Small intestine (tissue), 7 donors: ENCODE data around the gene CAB39L. TPM values are rescaled to one million over a fixed set of nuclear protein-coding genes. Genes with fewer than 3 reads are reported as not detected.

Experiments
- DNase-seq, 2 donors: peaks; one replicate each; pipeline versions ENCODE4 v3.0.0 to v3.0.0-alpha.2; 2013
- FAIRE-seq: peaks from 2 replicates; lab custom pipeline; 2012; peaks lifted over from hg19 to GRCh38; lab: Jason Lieb, UNC
- H3K27ac ChIP-seq, 3 donors: one replicate each; pipeline ENCODE4 v1.5.1; 2013; ENCODE audit warnings: low read length in 2 of 3, mild to moderate bottlenecking in 2 of 3, control low read depth in 1 of 3, inconsistent platforms in 1 of 3, low read depth in 1 of 3, moderate library complexity in 1 of 3
- H3K27me3 ChIP-seq, 3 donors: one replicate each; pipeline ENCODE4 v1.6.1; 2013; ENCODE audit warnings: low read length in 3 of 3, inconsistent platforms in 1 of 3; ENCODE audit not compliant: control insufficient read depth in 3 of 3, insufficient read depth in 3 of 3
- H3K36me3 ChIP-seq, 3 donors: one replicate each; pipeline ENCODE4 v1.6.1; 2013; ENCODE audit warnings: low read length in 3 of 3, inconsistent platforms in 1 of 3, low read depth in 1 of 3, mild to moderate bottlenecking in 1 of 3, moderate library complexity in 1 of 3; ENCODE audit not compliant: control insufficient read depth in 3 of 3, insufficient read depth in 2 of 3
- H3K4me1 ChIP-seq, 3 donors: one replicate each; pipeline ENCODE4 v1.6.1; 2013; ENCODE audit warnings: low read length in 2 of 3, inconsistent platforms in 1 of 3, low read depth in 1 of 3, mild to moderate bottlenecking in 1 of 3, moderate library complexity in 1 of 3; ENCODE audit not compliant: control insufficient read depth in 3 of 3, insufficient read depth in 2 of 3
- H3K4me3 ChIP-seq, 3 donors: one replicate each; pipeline ENCODE4 v1.5.1; 2013; ENCODE audit warnings: low read length in 3 of 3, control low read depth in 1 of 3, inconsistent platforms in 1 of 3, low read depth in 1 of 3, mild to moderate bottlenecking in 1 of 3, moderate library complexity in 1 of 3
- H3K9me3 ChIP-seq, 2 donors: one replicate each; pipeline ENCODE4 v1.6.1; 2013; ENCODE audit warnings: low read depth in 1 of 2, low read length in 1 of 2; ENCODE audit not compliant: control insufficient read depth in 2 of 2, insufficient read depth in 1 of 2
- WGBS, 3 donors: extraction: QIAGEN DNeasy Blood & Tissue Kit; methylation state at CpG; one replicate each; pipeline ENCODE4 v1.1.7; 2013; 5-methylcytosine and 5-hydroxymethylcytosine counted together
- polyA plus RNA-seq, 4 donors: library from polyadenylated mRNA; stranded (reverse) in 3 of 4; unstranded in 1 of 4; fragments of 200-250 nt in 3 of 4; fragments of 120-200 nt in 1 of 4; gene quantifications; one replicate each; pipeline versions ENCODE4 v1.2.1 to v1.2.3, GENCODE V29; 2013
- donor health status: healthy with polysubstance abuse.
- donor health status: control.
- donor health status: control.
- donor health status: Bipolar disorder and iron deficiency.
- donor health status: healthy.

CAB39L gene
- polyA plus RNA-seq, 4 donors, result 1.6 to 5.6 (median 3.7) TPM

- 91 to 95% (median 92%) methylated on average over 1 of the region's 1 CpG for WGBS, 3 donors
- H3K27ac ChIP-seq, result no peak overlapping the region
Observed at GRCh38 chr13:49464085-49464484, 20.2 kb upstream of the CAB39L start.

GRCh38 chr13:49459580-49459979, 15.7 kb upstream of the CAB39L start:
- Histone ChIP-seq H3K9me3 (peaks cover 0 to 22% of the 10 kb centered on the region in 2 donors), H3K27ac (no peak overlapping the region), H3K36me3 (peaks cover 8 to 14% (median 11%) of the 10 kb centered on the region in 3 donors), H3K27me3 (no peaks in the 10 kb centered on the region), H3K4me3 (no peak overlapping the region), H3K4me1 (no peaks in the 10 kb centered on the region)
- FAIRE-seq (no peak), DNase-seq (no peak)
- WGBS, 3 donors, result 68 to 91% (median 82%) methylated on average over 1 of the region's 1 CpG

More at GRCh38 chr13:49464085-49464484, 20.2 kb upstream of the CAB39L start:
- Histone ChIP-seq H3K9me3 (peaks cover 0 to 22% of the 10 kb centered on the region in 2 donors), H3K4me3 (no peak overlapping the region), H3K4me1 (no peaks in the 10 kb centered on the region), H3K36me3 (peaks cover 8 to 17% (median 11%) of the 10 kb centered on the region in 3 donors), H3K27me3 (no peaks in the 10 kb centered on the region)
- FAIRE-seq (no peak), DNase-seq (no peak)

- DNase-seq (no peak), FAIRE-seq (no peak)
- no peaks in the 10 kb centered on the region for H3K4me1 ChIP-seq
- 77 to 93% (median 88%) methylated on average over 7 of the region's 7 CpGs for WGBS, 3 donors
- H3K27me3 ChIP-seq, result no peaks in the 10 kb centered on the region
- peaks cover 3 to 8% (median 4%) of the 10 kb centered on the region in 3 donors for H3K36me3 ChIP-seq
- no peak overlapping the region for H3K4me3 ChIP-seq
- peaks cover 0 to 7% of the 10 kb centered on the region in 2 donors for H3K9me3 ChIP-seq
- H3K27ac ChIP-seq, result no peak overlapping the region
Observed at GRCh38 chr13:49457221-49457620, 13.4 kb upstream of the CAB39L start.

- Histone ChIP-seq H3K36me3 (no peaks in the 10 kb centered on the region), H3K4me3 (no peak overlapping the region), H3K4me1 (no peaks in the 10 kb centered on the region), H3K27me3 (no peaks in the 10 kb centered on the region), H3K9me3 (no peaks in the 10 kb centered on the region), H3K27ac (no peak overlapping the region)
- no peak for DNase-seq
- 90 to 97% (median 90%) methylated on average over 1 of the region's 1 CpG for WGBS, 3 donors
- FAIRE-seq, result no peak
Observed at GRCh38 chr13:49456156-49456555, 12.3 kb upstream of the CAB39L start.

GRCh38 chr13:49455007-49455398, 11.1 kb upstream of the CAB39L start:
- Histone ChIP-seq H3K27ac (no peak overlapping the region), H3K4me3 (no peak overlapping the region), H3K27me3 (no peaks in the 10 kb centered on the region), H3K4me1 (peaks cover 0 to 4% (median 0%) of the 10 kb centered on the region in 3 donors), H3K9me3 (no peaks in the 10 kb centered on the region), H3K36me3 (no peaks in the 10 kb centered on the region)
- DNase-seq (no peak), FAIRE-seq (no peak)

- 51 to 79% (median 63%) methylated on average over 4 of the region's 4 CpGs for WGBS, 3 donors
- Histone ChIP-seq H3K4me1 (peaks cover 0 to 4% (median 0%) of the 10 kb centered on the region in 3 donors), H3K4me3 (no peak overlapping the region), H3K27me3 (no peaks in the 10 kb centered on the region), H3K27ac (peak overlapping the region in 1 of 3 donors; percentile 8), H3K9me3 (no peaks in the 10 kb centered on the region), H3K36me3 (no peaks in the 10 kb centered on the region)
- no peak for DNase-seq
- peak; percentile 68 for FAIRE-seq
Observed at GRCh38 chr13:49454388-49455006, 10.6 kb upstream of the CAB39L start.

GRCh38 chr13:49453465-49453864, 9.6 kb upstream of the CAB39L start:
- no peaks in the 10 kb centered on the region for H3K36me3 ChIP-seq
- no peaks in the 10 kb centered on the region for H3K27me3 ChIP-seq
- DNase-seq (no peak), FAIRE-seq (no peak)
- no peak overlapping the region for H3K27ac ChIP-seq
- peaks cover 0 to 4% (median 0%) of the 10 kb centered on the region in 3 donors for H3K4me1 ChIP-seq
- no peak overlapping the region for H3K4me3 ChIP-seq
- WGBS, 3 donors, result 95 to 97% (median 96%) methylated on average over 7 of the region's 7 CpGs
- no peaks in the 10 kb centered on the region for H3K9me3 ChIP-seq

- H3K36me3 ChIP-seq, result no peaks in the 10 kb centered on the region
- H3K4me1 ChIP-seq, result peaks cover 0 to 4% (median 0%) of the 10 kb centered on the region in 3 donors
- H3K27ac ChIP-seq, result no peak overlapping the region
- no peak overlapping the region for H3K4me3 ChIP-seq
- FAIRE-seq (no peak), DNase-seq (no peak)
- WGBS, 3 donors, result 93 to 98% (median 93%) methylated on average over 8 of the region's 8 CpGs
- no peaks in the 10 kb centered on the region for H3K9me3 ChIP-seq
- no peaks in the 10 kb centered on the region for H3K27me3 ChIP-seq
Observed at GRCh38 chr13:49452725-49453457, 9.0 kb upstream of the CAB39L start.
